Kidney epithelial cell (primary cell): Measurements from ENCODE around the gene NRSN1. TPM values are rescaled to one million over a fixed set of nuclear protein-coding genes. Genes with fewer than 3 reads are reported as not detected.

Source experiments
- DNase-seq: peaks from one replicate; pipeline ENCODE4 v3.0.0-alpha.2; 2010; ENCODE audit warnings: low read depth
- H3K27me3 ChIP-seq: 2 replicates; pipeline ENCODE4 v1.6.0; 2011; ENCODE audit warnings: low read length; ENCODE audit not compliant: control insufficient read depth, insufficient read depth
- H3K36me3 ChIP-seq: 2 replicates; pipeline ENCODE4 v1.5.1; 2011; ENCODE audit warnings: low read length; ENCODE audit not compliant: control insufficient read depth, insufficient read depth
- H3K4me3 ChIP-seq: 2 replicates; pipeline ENCODE4 v1.5.1; 2011; ENCODE audit warnings: low read depth, mild to moderate bottlenecking, control low read depth, low read length
- total RNA-seq: library from RNA; depleted of rRNA; stranded (reverse); fragments of >200 nt; gene quantifications from 2 replicates; pipeline ENCODE4 v1.2.3, GENCODE V29; 2015
- TF ChIP-seq, protein P1 (sequence below): IDR thresholded peaks from 2 replicates; pipeline ENCODE4 v1.5.1; 2011; ENCODE audit warnings: mild to moderate bottlenecking, moderate library complexity, low read length, control low read depth, inconsistent platforms; ENCODE audit not compliant: insufficient read depth, poor library complexity, severe bottlenecking

The NRSN1 gene
- total RNA-seq, 1 donor from 2014 or later, result not detected

DNA sequence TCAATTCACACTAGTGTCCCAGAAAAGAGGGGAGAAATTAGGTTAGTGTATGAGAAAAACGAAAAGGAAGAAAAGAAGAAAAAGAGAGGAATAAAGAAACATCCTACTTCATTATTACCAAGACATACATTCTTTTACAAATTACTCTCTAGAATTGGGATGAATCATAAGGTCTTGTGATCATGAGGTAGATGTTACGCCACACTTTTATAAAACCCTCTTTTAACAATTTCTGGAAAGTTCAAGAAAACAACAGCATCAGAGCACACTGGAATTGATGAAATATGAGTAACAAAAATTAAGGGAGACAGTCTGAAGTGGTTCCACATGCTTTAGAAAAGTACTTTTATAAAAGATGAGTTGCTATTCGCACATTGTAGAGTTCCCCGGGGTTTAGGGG, 32.6 kb upstream of the NRSN1 start:
- no peak for DNase-seq
- no peaks in the 10 kb centered on the region for H3K36me3 ChIP-seq
- TF ChIP-seq, protein P1, sequence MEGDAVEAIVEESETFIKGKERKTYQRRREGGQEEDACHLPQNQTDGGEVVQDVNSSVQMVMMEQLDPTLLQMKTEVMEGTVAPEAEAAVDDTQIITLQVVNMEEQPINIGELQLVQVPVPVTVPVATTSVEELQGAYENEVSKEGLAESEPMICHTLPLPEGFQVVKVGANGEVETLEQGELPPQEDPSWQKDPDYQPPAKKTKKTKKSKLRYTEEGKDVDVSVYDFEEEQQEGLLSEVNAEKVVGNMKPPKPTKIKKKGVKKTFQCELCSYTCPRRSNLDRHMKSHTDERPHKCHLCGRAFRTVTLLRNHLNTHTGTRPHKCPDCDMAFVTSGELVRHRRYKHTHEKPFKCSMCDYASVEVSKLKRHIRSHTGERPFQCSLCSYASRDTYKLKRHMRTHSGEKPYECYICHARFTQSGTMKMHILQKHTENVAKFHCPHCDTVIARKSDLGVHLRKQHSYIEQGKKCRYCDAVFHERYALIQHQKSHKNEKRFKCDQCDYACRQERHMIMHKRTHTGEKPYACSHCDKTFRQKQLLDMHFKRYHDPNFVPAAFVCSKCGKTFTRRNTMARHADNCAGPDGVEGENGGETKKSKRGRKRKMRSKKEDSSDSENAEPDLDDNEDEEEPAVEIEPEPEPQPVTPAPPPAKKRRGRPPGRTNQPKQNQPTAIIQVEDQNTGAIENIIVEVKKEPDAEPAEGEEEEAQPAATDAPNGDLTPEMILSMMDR, result no peak
- no peaks in the 10 kb centered on the region for H3K27me3 ChIP-seq
- H3K4me3 ChIP-seq, result no peak overlapping the region

DNA sequence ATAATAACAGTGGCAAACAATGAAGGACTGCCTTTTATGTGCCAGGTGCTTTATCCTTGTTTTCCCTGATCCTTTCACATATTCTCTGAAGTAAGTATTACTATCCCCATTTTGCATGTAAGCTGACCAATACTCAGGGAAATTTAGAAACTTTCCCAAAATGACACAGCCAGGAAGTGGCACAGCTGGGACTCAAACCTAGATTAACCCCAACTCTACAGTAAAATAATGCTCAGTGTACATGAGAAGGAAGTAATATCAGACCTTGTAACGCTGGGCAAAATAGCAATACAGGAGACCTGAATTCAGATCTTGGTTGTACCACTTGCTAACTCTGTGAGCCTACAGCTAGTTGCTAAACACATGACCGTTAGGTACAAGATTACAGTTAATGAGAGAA, 26.8 kb upstream of the NRSN1 start:
- H3K27me3 ChIP-seq, result no peaks in the 10 kb centered on the region
- TF ChIP-seq, protein P1, result no peak
- no peak overlapping the region for H3K4me3 ChIP-seq

DNA sequence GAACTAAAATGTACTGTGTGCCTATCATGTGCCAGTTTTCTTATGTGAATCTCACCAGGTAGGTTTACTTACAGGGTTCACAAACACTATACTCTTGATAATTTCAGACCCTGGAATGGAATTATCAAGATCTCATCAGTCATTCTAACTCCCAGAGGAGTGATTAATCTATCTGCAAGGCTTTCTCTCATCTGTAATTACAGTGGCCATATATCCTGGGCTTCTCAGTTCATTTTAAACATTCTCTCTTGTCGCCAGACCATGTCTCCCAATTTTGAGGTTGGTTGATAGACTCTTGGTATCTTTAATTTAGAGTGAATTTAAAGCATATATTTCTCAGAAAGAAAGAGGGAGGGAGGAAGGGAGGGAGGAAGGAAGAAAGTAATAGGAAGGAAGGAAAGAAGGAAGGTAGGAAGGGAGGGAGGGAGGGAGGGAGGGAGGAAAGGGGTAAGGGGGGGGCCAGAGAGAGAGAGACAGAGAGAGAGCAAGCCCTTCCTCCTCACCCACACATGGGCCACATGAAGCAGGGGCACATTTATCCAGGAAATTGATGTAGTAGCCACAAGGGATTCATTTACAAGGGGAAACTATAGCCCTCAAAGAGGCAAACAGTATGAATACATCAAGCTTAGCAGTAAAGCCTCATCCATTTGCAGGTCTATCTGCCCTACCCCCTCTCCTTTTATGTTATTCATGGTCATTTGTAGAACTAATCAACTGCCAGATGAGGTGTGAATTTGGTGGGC, 25.8 kb upstream of the NRSN1 start:
- no peaks in the 10 kb centered on the region for H3K36me3 ChIP-seq
- no peaks in the 10 kb centered on the region for H3K27me3 ChIP-seq
- TF ChIP-seq, protein P1, result no peak
- H3K4me3 ChIP-seq, result no peak overlapping the region
- DNase-seq, result no peak

More for the DNA sequence above, 26.8 kb upstream of the NRSN1 start:
- no peaks in the 10 kb centered on the region for H3K36me3 ChIP-seq
- no peak for DNase-seq

DNA sequence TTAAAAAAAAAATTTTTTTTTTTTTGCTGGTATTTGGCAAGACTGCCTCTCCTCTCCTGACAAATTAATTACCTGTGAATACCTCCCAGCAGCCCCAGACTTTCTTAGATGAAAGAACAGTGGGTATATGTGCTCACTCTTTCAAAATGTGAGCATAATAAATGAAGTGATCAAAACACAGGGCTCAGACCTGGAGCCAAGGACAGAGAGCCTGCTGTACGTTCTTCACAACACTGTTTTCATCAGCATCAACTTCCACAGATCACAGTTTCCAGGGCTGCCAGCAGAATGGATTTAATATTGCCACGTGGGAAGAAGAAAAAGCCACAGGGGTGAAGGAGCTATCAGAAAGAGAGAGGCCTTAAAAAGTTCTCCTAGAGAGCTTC, 25.3 kb upstream of the NRSN1 start:
- Histone ChIP-seq H3K27me3 (no peaks in the 10 kb centered on the region), H3K4me3 (no peak overlapping the region), H3K36me3 (no peaks in the 10 kb centered on the region)
- DNase-seq, result no peak
- TF ChIP-seq, protein P1, result no peak

DNA sequence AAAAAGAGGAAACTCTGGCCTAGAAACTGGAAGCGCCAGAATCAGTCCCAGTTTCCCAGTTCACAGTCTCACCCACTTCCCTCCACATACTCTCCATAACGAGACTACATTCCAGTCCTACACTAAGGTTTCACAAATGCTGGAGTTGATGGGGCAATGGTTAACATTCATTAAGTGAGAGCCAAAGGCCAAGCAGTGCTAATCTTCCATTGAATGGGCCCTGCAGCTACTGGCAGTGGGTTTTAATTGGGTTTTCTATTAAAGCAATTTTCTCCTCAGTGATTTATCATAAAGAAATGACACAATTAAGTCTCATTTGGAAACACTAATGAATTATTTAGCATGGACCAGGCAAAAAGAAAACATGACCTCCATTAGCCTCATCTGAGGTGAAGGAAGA, 20.8 kb upstream of the NRSN1 start:
- TF ChIP-seq, protein P1, result no peak
- H3K4me3 ChIP-seq, result no peak overlapping the region
- H3K27me3 ChIP-seq, result no peaks in the 10 kb centered on the region
- H3K36me3 ChIP-seq, result no peaks in the 10 kb centered on the region
- DNase-seq, result no peak

DNA sequence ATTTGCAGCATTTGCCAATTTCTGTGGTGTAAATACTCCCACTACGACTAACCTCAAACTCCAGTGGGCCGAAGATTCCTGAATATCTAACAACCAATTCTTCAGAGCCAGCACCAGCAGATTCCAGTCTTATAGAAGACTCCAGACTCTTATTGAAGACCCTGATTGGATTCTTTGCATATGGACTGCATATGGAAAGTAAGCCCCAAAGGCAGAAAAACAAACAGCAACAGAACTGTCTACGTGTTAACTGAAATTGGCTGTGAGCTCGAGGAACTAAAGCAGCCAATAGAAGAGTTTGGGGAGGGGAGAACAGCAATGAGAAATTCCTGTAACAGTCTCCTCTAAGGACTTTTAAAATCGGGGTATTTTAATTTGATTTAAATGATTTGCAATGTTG, 19.7 kb upstream of the NRSN1 start:
- Histone ChIP-seq H3K36me3 (no peaks in the 10 kb centered on the region), H3K4me3 (no peak overlapping the region), H3K27me3 (no peaks in the 10 kb centered on the region)
- no peak for DNase-seq
- TF ChIP-seq, protein P1, result no peak
